Measurements from ENCODE around the gene SUSD3.

DNA sequence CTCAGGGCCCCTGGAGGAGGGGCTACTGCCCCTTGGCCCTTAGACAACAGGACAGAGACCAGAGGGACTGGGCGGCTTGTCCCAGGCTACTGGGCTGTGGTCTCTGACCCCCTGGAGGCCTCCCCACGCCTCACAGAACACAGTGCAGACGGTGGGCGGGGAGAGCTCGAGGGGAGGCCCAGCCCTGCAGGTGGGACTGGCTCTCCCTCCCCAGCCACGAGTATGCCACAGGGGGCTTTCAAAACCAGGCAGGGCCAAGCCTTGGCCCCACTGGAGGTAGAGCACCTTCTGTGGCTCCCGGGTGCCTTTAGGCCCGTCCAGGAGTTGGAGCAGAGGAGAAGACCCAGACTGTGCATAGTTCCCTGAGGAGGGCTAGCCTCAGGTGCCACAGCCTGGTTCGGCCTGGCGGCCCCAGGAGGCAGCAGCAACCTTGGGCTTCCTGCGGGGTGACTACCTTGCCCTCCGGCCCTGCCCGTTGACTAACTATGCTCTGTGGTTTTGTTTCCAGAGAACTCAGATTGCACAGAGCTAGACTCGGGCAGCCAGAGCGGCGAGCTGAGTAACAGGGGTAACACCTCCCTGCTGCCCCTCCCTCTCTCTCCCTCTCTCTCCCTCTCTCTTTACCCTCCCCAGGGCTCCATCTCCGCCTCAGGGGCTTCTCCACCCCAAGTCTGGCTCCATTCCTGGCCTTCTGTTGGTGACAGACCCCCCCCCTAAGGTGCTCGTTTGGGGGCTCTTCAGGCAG, 53.0 kb downstream of the SUSD3 start:
- TF ChIP-seq EZH2 (IDR thresholded peaks at IDR 0.05) (no peak), POLR2AphosphoS5 (IDR thresholded peaks at IDR 0.05; ENCODE audit: borderline replicate concordance, low read depth, low read length) (no peak)
